NOMO-1 (cell line): ENCODE measurements around the gene ENDOV.

Experiments
- DNase-seq, 2 experiments: peaks; one replicate each; lab custom pipeline; 2025; ENCODE audit not compliant: unreplicated experiment in 2 of 2; lab: John Stamatoyannopoulos, UW

Gene ENDOV

DNA sequence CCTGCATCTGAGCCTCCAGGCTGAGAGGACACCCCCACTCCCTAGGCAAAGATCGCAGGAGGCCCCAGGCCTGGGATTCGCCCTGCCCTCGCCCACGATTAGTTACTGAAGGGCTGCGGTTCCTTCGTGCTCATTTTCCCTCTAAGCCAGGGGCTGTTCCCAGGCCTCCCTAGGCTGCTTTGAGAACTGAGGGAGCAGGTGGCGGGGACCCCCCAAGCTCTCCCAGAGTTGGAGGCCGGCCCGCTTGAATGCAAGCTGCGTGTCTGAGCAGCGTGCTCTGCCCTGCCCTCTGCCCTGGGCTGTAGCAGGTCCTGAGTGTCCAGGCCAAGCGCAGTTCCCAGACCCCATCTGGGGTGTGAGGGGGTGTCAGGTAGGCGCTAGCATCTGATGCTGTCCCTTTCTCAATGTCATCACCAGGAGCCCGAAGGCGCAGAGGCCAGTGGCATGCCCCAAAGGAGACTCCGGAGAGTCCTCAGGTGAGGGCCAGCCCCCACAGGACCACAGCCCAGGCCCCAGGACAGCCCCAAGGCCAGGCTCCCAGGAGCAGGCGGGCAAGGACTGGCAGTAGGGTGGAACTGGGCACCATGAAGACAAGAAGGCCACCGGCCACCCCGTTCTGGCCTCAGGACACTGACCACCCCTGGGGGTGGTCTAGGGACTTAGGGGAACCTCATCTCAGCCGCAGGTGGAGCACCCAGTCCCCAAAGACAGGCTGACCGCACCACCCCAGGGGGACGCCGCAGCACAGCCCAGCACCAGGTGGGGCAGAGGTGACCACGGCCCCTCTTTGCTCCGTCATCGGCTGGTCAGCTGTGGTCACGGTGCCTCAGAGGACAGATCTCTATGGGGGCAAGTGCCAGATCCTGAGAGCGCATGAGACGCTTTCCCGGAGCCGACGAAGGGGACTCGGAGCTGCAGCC, 14.6 kb downstream of the ENDOV start:
- DNase-seq, result no peak

DNA sequence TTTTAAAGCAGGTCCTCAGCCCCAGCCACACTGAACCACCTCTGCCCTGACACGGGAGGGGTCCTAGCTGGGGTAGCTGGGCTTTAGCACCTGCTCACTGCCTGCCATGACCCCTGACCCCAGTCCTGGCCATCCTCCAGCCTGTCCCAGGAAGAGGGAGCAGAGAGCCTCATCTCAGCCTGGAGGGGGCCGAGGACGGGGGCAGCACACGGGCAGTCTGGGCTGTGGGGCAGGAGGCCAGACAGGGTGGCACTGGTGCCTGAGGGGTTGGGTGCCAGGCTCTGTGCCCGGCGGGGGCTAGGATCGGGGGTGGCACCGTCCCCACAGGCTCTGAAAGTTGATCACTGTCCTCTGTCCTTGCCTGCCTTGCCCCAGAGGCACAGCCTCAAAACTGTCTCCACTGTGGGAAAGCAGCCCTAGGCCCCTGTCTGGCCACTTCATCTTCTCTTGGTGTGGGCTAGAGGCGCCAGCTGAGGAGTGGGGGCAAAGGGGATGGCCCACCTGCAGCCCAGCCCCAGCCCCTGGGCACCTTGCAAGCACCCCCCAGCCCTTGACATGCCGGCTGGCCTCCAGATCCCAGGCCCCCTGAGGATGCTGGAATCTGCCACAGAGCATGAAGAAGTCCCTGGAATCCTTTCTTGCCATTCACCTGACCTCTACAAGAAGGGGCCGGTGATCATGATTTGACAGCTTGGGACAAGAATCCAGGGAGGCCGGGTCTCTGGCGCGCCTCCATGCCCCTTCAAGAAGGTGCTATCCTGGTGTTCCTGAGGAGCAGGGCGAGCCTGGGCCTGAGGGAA, 15.7 kb downstream of the ENDOV start:
- DNase-seq, result no peak

DNA sequence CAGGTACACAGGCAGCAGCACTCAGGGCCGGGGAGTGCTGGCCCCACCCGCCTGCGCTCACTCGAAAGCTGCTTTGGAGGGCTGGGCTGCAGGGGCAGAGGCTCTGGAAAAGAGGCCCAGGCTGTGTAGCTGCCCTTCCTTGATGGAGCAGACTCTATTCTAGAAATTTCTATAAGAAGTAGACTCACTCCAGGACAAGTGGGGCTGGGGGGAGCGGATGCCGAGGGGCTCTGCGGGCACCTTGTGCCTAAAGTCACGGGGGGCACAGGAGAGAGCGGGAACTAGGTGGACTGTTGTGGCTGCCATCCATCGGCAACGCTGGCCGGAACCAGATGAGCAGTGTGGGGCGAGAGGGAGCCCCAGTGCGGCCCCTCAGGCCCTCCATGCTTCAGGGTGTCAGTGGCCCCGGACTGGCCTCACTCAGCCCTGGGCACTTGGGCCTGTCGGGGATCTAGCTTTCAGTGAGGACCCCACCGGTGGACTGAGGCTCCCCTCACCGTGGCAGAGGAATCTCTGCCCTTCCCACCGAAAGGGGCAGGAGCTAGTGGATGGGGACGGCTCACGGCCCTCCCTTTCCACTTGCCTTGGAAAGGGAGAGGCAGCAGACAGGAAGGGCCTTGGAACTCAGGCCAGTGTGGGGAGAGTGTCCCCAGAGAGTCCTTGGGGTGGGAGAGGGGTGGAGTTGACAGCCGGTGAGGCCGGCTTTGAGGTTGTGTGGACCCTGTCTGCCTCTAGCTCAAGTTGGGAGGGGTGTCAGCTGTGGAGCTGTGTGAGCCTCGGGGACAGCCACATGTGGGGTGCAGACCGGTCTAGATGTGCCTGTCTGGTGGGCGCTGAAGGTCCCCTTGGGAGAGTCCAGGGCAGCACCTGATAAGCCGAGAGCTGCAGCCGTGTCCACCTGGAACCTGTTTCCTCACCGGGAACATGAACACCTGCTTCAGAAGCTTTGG, 16.6 kb downstream of the ENDOV start:
- DNase-seq, result no peak

DNA sequence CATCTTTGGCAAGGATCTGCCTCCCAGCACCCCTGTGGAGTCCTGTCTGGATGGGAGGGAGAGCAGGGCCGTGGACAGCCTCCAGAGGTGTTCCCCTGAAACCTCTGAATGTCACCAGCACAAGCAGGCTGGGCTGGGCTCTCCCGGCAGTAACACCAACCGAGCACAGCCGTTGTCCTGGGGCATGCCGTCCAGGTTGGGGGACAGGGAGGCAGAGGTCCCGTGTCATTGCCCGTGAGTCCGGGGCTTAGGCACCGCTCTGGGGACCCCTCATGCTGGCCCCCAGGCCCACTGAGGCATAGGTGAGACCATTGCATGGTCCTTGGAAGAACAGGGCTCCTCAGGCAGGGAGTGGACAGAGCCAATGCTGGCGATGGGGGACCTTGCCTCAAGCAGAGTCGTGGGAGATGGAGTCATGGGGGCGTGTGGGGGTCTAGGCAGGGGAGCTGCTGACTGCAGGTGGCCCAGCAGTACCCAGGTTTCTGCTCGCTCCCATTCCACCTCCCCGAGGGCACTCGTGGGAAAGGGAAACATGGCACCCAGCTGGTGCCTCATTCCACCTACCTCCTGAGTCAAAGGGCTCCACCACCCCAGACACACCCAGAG, 17.5 kb downstream of the ENDOV start:
- DNase-seq, result no peak

DNA sequence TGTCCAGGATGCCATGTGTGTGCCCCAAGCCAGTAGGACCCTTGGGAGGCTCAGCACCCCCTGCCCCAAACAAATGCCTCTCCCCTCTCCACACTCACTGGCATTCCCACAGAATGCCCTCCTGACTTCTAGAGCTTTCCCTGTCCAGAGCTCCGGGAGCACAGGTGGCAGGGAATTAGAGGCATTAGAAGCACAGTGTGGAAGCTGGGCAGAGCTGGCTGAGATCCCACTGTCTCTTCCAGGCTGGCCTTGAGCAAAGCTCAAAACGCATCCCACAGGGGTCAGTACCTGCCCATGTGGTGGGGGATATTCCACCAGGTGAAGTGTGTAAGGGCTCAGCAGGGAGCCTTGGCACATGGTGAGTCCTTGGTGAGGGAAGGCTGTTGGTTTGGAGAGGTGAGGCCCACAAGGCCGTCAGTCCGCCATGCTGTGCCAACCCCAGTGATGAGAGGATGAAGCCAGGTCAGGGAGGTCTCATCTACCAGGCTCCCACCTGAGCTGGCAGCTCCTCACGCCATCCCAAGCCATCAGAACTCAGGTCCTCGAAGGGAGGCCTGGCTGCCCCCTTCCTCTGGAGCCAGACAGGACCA, 18.1 kb downstream of the ENDOV start:
- no peak for DNase-seq

DNA sequence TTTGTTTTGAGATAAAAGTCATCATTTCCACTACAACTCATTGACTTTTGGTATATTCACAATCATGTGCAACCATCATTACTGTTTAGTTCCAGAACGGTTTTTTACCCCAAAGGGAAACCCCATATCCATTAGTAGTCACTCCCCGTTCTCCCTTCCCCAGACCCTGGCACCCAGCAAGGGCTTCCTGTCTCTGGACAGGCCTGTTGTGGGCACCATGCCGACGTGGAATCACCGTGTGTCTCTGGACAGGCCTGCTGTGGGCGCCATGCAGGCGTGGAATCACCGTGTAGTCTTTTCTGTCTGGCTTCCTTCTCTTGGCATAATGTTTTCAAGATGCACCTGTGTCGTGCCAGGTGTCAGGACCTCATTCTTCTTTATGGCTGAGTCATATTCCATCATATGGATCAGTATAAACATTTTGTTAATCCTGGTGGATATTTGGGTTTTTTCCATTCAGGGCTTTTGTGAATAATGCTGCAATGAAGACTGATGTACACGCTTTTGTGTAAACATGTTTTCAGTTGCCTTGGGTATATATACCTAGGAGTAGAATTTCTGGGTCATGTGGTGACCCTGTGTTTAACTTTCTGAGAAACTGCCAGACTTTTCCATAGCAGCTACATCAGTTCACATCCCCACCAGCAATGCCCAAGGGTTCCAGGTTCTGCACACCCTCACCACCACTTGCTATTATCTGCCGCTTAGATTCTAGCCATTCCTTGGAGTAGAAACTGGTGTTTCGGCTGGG, 19.1 kb downstream of the ENDOV start:
- no peak for DNase-seq

DNA sequence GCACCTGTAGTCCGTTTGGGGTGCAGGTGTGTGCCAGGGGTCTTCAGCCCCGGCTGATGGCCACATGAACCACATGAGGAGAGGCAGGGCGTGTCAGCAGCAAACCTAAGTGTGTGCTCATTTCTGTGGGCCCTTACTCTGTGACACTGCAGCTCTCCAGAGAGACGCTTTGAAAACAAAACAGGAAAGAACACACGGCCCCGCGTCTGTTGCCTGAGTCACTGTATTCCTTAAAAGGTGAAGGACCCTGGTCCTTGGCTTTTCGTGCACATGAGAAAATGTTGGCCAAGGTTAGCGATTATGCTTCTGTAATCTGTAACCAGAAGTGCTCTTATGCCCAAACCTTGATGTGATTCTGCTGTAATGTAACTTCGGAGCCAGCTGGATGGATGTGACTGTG, 22.6 kb downstream of the ENDOV start:
- DNase-seq, result no peak

DNA sequence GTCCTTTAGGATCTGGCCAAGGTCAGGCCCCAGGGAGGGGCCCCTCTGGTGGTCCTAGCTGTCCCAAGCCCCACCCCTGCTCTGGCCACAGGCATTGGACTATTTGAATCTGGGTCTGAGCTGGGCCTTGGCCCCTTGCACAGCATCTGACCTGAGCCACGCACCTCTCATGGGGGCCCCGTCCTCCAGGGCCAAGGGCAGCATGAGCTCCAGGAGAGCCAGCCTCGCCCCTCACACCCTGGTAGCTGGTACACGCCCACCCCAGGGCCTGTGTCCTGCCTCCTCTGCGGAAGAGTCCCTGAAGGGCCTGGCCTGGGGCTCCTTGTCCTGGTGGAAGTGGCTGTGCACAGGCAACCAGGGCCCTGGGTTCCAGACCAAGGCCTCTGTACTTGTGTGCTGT, 23.8 kb downstream of the ENDOV start:
- DNase-seq, result no peak

DNA sequence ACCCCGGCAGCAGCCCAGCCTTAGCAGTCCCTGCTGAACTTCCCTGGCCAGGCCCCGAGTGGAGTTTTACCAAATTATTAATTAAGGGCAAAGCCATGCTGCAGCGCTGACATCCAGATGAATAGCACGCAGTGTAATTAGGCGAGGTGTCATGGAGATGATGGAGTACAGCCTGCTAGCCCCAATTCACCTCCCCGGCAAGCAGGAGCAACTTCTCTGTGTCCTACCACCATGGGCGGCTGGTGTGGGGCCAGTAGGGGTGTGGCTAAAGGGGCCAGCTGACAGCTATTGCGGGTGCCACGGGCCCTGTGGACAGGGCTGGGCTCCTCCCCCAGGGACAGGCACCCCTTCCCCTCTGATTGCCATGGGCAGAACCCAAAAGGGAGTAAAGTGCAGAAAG, 24.5 kb downstream of the ENDOV start:
- no peak for DNase-seq

DNA sequence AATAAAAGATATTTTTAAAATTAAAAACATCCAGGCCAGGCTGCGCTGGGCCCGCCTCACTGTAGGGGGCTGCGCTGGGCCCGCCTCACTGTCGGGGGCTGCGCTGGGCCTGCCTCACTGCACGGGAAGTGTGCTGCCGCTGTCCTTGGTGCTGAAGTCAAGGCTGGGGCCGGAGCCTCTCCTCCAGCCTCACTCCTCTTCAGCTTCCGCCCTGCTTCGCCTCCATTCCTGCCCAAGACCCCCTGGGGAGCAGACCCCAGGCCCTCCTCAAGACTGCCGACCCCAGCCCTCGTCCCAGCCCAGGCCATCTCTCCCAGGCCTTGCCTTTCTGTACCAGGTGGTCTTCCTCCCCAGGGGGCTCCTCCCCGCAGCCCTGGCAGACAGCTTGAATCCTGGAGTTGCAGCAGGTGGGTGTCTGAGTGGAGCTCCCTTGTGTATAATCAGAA, 26.2 kb downstream of the ENDOV start:
- DNase-seq, result peak; percentile 20 to 26

DNA sequence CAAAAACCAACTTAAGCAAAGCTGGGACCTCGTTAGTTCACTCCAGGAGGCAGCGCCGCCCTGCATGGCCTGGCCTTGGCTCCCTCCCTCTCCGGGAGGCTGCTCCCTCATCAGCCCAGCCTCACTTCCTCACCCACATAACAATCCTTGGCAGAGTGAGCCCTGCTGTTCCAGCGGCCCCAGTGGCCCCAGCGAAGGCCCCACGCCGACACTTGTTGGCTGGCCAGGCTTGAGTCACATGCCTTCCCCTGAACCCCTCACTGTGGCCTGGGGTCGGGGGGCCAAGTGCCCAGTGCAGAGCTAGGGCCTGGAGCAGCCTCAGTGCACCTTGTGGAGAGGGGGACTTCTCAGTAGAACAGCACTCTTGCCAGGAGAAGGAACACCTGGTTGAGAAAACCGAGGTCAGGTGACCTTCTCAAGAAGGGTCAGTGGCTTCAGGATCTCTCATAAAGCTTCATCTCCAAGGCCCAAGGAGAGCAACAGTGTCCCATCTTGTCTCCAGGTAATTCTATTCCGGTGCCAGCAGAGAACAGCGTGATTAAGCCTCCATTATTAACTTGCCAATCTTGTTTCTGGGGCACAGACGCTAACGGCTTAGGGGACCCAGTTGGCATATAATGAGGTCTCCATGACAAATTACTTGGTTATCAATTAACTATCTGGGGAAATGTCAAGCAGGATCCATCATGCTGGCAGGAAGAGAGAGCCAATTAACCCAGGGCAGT, 26.8 kb downstream of the ENDOV start:
- DNase-seq, result no peak

DNA sequence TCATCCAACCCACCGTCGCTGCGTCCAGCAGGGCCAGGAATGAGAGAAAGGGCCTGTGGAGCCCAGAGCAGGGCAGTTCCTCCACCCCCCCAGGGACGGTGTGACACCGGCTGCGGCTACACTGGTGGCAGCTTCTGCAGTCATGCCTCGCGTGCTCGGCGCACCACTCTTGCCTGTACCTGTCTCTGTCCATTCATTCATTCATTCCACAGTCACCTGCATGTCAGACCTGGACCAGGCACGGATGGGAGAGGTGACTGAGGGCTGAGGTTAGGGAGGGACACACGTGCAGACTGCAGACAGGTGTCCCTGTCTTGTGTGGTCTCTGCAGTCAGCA, 27.3 kb downstream of the ENDOV start:
- DNase-seq, result no peak

DNA sequence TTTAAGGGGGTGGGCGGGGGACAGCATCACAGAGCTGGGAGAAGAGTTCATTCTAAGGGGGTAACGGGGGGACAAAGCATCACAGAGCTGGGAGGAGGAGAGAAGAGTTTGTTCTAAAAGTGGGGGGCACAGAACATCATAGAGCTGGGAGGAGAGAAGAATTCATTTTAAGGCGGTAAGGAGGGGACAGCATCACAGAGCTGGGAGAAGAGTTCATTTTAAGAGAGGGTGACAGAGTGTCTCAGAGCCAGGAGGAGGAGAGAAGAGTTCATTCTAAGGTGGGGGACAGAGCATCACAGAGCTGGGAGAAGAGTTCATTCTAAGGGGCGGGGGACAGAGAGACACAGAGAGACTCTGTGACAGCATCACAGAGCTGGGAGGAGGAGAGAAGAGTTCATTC, 27.8 kb downstream of the ENDOV start:
- no peak for DNase-seq

DNA sequence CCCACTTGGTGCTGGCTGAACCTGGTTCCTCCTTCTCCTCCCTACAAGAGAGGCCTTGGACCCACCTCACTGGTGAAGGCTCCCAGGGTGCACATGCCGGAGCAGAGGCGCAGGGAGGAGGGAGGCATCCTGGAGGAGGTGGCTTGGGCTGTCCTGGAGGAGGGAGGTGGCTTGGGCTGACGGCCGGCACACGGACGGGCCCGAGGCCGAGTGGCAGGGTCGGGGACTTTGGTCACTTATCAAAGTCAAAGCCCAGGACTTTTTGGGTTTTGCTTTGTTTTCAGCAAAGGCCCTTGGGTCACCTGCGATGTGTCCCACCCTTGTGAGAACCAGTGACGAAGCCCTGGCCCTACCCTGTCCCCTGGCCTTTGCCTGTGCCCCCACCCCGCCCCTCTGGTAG, 28.5 kb downstream of the ENDOV start:
- DNase-seq, result no peak

DNA sequence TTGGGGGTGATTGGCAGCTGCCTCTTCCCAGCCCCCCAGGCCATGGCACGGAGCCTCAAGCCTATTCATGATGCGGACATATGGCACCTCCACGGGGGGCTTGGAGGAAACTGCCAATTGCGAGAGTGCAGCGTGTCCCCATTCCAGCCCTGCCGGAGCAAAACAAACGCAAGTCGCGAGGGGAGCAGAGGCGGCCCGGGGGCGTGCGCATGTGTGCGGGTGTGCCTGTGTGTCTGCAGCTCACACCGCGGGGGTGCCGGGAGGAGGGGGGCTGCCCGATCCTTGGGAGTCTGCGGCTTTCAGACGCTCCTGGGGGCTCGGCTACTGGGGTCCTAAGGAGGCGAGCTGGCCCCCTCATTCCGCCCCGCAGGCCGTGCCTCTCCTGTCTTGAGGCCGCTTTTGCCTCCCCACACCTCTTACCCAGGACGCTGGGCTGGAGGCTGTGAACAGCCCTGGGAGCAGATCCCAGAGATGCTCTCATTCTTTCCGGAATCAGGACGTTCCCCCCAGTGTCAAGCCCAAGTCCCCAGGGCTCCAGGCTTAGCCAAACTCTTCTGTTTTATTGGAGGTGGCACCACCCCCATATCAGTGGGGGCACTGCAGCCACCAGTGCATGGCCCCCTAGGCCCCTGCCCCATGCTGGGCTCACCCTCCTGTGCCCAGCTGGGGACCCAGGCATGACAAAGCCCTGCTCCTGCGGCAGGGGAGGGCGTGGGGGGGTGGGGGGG, 29.1 kb downstream of the ENDOV start:
- no peak for DNase-seq

DNA sequence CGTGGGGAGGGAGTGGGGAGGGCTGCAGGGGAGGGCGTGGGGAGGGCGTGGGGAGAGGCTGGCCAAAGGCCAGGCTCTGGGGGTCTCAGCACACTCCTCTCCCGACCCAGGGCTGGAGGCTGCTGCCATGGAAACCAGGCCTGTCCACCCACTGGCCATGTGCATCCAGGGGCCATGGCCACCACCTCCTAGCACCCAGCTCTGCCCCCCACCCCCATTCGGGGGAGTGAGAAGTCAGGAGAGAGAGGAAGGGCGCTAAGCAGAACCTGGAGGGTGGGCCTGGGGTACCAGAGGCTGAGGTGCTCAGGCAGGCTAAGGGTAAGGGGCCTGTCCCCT, 29.6 kb downstream of the ENDOV start:
- no peak for DNase-seq

DNA sequence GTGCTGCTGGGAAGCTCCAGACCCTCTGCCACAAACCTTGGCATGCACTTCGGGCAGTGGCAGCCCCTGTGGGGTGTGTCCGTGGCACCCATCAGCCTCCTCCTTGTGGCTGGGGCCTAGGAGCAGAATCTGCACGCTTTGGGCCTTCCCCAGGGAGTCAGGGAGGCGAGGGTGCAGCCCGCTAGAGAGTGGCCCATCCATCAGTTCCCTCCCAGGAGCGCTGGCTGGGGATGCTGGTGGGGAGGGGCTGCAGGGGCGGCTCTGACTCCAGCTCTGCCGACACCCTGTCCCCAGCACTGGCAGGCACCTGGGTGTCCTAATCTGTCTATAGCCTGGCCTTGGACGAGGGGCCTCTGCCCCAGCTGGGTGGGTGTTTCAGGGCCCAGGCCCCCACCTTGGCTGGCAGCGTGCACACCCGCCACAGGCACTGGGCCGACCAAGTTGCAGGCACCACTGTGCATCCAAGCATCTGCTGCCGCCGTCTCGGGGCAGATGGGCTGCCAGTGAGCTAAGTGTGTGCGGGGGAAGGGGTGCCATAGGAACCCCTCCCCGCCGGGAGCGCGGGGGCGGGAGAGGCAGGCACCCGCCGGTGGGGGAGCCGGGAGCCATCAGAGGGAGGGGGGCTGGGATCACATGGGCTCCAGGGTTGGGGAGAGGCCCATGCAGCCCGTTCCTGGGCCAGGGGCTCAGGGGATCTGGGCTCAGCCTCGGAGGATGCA, 30.2 kb downstream of the ENDOV start:
- no peak for DNase-seq

DNA sequence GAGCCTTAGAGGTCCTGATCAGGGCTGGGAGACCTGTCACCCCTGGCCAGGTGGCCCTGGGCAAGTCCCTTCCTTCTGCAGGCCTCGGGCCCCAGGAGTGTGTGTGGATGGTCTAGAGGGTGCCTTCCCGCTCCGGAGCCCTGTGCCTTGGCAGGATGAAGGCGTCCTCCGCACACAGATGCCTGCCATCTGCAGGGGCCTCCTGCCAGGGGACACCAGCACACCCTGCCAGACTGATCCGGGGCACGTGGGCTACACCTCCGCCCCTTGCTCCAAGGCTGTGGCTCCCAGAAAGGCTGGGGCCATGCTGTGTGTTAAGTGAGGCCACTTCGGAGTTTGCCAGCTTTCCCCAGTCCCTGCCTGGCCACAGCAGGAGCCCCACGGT, 30.8 kb downstream of the ENDOV start:
- no peak for DNase-seq
